22Rv1 (cell line): ENCODE measurements around the gene COL8A1.

Experiments used
- ZFX ChIP-seq: fragments of 450-650 bp; IDR thresholded peaks from 2 replicates; pipeline ENCODE4 v1.6.1; 2017; ENCODE audit warnings: antibody characterized with exemption, borderline replicate concordance
- TF ChIP-seq, protein P1 (sequence below): fragments of 450-650 bp; IDR thresholded peaks from 2 replicates; pipeline ENCODE4 v1.5.1; 2017; ENCODE audit warnings: mild to moderate bottlenecking

DNA sequence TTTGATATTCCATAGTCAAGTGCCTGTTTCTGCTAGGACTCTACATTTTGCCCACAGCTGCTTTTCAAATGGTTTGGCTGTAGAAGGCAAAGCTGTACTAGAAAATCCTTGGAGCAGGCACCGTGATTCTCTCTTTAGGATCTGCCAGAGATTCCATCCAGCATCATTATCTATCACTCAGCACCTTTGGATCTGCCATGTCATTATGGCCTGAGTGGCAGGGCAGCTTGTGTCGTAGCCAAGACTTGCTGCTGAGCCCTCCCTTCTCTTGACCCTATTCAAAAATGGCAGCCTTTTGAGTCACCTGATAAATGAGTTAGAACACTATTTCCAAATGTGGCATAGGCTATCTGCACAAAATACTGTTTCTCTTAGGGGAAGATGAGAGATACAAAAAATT lies 171.2 kb downstream of the COL8A1 start:
- TF ChIP-seq, protein P1, sequence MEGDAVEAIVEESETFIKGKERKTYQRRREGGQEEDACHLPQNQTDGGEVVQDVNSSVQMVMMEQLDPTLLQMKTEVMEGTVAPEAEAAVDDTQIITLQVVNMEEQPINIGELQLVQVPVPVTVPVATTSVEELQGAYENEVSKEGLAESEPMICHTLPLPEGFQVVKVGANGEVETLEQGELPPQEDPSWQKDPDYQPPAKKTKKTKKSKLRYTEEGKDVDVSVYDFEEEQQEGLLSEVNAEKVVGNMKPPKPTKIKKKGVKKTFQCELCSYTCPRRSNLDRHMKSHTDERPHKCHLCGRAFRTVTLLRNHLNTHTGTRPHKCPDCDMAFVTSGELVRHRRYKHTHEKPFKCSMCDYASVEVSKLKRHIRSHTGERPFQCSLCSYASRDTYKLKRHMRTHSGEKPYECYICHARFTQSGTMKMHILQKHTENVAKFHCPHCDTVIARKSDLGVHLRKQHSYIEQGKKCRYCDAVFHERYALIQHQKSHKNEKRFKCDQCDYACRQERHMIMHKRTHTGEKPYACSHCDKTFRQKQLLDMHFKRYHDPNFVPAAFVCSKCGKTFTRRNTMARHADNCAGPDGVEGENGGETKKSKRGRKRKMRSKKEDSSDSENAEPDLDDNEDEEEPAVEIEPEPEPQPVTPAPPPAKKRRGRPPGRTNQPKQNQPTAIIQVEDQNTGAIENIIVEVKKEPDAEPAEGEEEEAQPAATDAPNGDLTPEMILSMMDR: no peak
- TF ChIP-seq ZFX: no peak
